Activated CD8-positive, alpha-beta memory T cell treated with anti-CD3 and anti-CD28 coated beads, Interleukin-2, amount 50 U/mL, for 4 hours (primary cell): ENCODE results near the gene ST3GAL3.
"Not testable (repeated sequence)": the region's sequence is repeated elsewhere in the genome, so short reads cannot be mapped to it uniquely, and the experiment has no call there.

ENCODE experiments used
- DNase-seq: peaks from one replicate; pipeline ENCODE4 v3.0.0-alpha.2; 2020

Gene ST3GAL3

DNA sequence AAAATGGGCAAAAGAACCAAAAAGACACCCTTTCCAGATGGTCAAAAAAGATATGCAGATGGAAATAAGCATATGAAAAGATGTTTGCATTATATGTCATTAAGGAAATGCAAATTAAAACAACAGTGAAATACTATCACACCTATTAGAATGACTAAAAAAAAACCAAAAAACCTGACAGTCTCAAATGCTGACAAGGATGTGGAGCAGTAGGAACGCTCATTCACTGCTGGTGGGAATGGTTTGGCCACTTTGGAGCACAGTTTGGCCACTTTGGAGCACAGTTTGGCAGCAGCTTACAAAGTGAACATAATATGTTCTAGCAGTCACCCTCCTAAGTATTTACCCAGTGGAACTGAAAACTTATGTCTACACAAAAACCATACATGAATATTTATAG is 121.2 kb downstream of the ST3GAL3 start:
- no peak for DNase-seq

DNA sequence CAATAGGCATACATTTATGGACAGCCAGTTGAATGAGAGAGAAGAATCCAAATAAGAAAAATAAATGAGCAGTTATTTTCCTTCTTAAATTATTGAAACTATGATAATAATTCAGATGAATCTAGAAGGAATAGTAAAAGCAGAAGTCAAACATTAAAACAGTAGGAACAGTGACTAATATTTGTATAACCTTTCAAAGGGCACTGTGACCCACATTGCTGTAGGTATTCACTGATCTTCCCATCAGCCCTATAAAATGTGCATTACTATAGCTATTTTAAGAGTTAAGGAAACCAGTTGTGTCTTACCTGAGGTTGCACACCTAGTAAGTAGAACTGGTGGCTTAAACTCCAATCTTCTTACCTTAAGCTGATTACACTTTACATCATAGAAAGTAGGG is 123.5 kb downstream of the ST3GAL3 start:
- DNase-seq = no peak

DNA sequence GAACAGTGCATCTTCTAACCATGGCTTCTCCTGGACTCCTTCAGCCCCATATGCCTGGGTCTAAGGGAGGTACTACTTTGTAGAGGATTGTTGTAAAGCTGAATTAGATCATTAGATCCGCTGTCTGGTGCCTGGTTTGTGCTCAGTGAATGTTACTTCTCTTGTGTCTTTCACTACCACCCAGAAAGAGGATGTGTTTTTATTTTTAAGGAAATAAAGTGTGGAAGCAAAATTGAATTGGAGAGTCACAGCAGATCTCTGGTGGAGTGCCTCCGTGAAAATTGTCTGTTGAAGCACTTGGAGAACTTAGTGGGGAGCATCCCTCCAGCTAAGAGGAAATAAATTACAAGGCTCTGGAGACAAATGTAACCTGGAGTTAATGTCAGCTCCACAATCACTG is 124.5 kb downstream of the ST3GAL3 start:
- DNase-seq = no peak

GRCh38 chr1:43832255-43832654 is 124.9 kb downstream of the ST3GAL3 start:
- DNase-seq = no peak

DNA sequence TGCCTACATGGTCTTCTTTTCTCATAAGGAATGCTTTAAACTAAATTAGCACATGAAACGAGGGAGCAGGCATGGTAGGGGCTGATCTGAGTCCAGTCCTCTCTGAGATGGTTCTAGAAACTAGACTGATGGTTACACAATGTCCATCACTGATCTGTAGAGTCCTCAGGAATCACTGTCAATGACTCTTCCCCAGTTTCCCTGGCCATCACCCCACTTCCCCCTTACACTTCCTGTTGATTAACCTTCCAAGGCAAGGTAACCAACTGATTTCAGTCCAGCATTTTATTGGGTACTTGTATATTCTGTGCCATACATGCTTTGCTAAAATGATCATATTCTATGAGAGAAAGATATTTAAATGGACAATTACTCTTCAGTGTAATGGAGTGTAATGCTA is 125.7 kb downstream of the ST3GAL3 start:
- DNase-seq = no peak

DNA sequence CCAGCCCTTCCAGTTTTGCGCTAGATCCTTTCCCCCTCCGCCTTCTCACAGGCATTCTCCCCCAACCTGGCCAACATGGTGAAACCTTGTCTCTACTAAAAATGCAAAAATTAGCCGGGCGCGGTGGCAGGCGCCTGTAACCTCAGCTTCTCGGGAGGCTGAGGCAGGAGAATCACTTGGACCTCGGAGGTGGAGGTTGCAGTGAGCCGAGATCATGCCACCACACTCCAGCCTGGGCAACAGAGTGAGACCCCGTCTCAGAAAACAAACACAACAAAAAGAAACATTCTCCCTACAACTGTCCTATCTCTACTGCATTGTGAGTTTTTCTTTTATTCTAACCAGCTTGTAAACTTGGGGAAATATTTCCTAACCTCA is 126.6 kb downstream of the ST3GAL3 start:
- DNase-seq = not testable (repeated sequence)

DNA sequence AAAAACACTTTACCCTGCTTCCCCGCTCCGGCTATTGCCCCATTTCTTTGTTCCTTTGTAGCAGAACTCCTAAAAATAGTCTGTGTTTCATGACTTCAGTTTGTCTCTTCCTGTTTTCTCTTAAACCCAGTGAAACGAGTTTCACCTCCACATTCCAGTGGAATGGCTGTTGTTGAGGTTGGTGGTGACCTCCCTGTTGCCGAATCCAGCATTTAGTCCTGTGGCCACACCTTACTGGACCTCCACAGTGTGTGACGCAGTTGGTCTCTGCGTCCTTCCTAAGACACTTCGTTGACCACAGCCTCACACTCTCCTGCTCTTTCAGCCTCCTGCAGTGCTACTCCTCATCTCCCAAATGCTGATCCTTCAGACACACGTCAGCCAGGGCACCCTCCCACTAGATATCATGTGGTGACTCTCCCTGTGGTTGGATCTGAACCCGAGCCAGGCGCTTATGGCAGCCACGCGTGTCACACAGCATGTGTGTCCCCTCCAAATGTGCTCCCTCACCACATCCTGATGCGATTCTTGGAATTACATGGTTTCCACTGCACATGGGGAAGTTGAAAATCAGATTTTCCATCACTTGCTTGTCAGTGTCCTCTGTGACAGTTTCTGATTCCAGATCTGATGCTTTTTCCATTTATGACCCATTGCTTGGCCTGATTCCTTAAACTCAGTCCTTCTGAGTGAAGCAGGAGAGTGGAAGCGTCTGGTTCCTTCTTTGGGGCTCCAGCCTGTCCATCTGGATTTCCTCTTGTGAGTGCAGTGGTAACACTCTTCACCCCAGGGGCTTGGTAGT is 127.1 kb downstream of the ST3GAL3 start:
- DNase-seq = no peak

GRCh38 chr1:43835082-43836021 is 128.0 kb downstream of the ST3GAL3 start:
- DNase-seq = no peak

- DNase-seq = peak; percentile 73
Observed at GRCh38 chr1:43836267-43836951, 129.1 kb downstream of the ST3GAL3 start.

DNA sequence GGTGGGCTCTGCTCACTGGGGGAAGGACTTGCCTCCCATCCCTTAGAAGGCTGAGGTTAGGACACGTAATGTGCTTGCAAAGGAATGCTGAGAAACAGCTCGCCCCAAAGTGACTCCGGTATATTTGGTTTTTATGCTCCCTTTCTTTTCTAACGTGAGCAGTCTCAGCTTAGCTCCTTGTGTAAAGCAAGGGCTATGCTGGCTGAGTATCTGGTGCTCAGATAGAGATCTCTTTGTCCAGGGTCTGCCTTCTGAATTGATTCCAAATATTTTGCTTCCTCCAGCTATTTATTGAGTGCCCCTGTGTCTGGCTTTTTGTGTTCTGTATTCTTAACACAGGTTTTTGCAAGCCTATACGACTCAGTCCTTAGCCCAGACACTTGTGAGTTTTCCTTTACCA is 131.7 kb downstream of the ST3GAL3 start:
- DNase-seq = no peak

DNA sequence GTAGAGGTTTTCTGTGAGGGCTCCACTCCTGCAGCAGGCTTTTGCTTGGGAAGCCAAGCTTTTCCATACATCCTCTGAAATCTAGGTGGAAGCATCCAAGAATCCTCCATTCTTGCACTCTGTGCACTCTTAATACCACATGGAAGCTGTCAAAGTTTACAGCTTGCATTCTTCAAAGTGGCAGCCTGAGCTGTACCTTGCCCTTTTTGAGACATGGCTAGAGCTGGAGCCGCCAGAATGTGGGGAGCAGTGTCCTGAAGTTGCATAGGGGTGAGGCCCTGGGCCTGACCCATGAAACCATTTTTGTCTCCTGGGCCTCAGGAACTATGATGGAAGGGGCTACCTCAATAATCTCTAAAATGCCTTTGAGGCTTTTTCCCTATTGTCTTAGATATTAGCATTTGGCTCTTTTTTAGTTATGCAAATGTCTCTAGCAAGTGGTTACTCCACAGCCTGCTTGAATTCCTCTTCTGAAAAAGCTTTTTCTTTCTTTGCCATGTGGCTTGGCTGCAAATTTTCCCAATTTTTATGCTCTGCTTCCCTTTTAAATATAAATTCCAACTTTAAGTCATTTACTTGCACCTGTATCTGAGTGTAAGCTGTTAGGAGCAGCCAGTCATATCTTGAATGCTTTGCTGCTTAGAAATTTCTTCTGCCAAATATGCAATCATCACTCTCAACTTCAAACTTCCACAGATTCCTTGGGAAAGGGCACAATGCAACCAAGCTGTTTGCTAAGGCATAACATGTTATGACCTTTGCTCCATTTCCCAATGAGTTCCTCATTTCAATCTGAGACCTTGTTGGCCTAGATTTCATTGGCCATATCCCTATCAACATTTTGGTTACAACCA is 134.2 kb downstream of the ST3GAL3 start:
- DNase-seq = no peak

DNA sequence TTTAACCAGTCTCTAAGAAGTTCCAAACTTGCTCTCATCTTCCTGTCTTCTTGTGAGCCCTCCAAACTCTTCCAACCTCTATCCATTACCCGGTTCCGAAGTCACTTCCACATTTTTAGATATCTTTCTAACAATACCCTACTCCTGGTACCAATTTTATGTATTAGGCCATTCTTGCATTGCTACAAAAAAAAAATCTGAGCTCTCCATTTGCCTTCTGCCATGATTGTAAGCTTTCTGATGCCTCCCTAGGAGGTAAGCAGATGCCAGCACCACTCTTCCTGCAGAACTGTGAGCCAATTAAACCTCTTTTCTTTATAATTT is 134.8 kb downstream of the ST3GAL3 start:
- no peak for DNase-seq

DNA sequence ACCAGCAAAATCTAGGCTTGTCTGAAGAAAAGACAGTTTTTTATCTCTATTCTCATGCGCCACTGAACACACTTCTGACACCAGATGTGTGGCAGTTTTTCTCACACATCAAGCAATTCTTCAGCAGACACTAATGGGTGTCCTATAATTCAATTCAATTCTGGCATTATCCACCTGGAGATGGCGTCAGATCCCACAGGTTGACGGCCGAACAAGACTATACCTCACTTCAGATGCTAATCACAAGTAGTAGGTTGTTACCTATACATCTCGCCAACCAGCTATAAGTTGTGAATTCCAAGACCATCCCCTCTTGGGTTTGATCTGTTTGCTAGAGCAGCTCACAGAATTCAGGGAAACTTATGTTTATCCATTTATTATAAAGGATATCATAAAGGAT is 136.3 kb downstream of the ST3GAL3 start:
- DNase-seq = no peak

- no peak for DNase-seq
Observed at GRCh38 chr1:43844114-43844513, 136.8 kb downstream of the ST3GAL3 start.

GRCh38 chr1:43847290-43847689 is 140.0 kb downstream of the ST3GAL3 start:
- no peak for DNase-seq

GRCh38 chr1:43847882-43848281 is 140.5 kb downstream of the ST3GAL3 start:
- DNase-seq = no peak

- DNase-seq = no peak
Observed at GRCh38 chr1:43849670-43850069, 142.3 kb downstream of the ST3GAL3 start.

DNA sequence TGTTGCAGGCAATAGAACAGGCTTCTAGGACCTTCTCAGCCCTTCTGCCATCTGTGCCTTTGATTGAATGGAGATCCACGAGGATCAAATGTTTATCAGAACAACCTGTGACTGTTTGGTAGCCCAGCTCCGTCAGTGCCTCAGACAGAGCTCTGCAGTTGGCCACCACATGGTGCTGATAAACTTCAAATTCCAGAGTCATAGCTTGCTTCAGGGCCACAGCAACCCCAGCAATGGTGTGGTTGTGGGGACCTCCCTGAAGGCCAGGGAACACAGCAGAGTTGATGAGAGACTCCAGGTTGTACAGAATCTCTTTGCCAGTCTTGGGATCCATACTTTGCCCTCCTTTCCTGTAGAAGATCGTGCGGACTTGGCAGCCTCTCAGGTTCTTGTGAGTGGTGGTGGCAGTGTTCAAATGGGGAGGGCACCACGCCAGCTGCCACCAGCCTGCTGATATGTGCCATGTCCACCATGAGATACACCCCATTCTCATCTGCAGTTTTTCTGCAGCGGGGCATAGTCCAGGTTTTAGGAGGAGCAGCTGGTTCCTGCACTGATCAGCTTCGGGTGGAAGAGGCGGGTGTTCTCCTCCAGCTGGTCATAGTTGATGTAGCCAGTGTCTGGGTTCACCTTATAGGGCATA is 143.4 kb downstream of the ST3GAL3 start:
- no peak for DNase-seq

GRCh38 chr1:43851561-43852338 is 144.4 kb downstream of the ST3GAL3 start:
- no peak for DNase-seq

DNA sequence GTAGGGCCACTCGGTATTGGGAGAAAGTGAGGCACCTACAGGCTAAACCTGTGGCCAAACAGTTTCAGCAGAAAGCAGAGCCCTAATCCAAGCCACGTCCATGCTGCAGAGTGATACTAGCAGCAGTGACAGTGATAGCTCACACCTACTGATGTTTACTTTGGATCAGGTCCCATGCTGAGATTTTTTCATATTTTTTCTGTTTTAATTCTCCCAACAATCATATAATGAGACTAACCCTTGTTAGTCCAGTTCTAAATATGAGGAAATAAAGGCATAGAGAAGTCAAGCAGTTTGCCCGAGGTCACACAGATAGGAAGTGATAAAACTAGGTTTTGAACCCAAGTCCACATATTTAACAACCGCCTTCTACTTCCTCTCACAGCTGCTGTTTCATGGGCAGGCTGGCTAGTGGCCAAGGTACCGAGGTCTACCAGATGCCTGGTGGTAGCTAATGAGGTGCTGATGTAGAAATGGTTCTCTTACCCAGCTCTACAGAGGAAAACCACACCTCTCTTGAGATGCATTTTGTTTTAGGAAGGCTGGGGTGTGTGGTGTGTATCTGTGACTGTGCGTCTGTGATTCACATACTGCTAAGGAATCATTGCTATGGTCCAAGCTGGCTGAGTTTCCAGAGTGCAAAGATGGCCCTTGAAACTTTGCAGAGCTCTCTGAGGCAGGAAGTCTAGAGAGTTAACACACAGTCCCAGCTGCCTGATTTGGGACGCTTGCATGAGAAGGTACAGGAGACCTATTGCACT is 146.0 kb downstream of the ST3GAL3 start:
- DNase-seq = peak; percentile 30

DNA sequence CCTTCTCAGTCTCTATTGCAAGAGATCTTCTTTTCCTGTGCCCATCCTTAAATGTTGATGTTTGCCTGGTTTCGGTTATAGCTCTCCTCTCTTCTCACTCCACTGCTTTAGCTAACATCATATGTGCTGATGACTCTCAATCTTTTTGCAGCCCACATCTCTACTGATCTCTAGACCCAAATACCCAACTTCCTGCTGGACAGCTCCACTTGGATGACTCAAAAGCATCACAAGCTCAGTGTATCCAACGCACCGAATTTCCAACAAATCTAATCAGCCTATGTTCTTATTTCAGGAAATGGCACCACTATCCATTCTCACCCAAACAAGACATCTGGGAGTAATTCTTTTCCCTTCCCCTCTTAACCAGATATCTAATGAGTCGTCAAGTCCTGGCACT is 147.1 kb downstream of the ST3GAL3 start:
- no peak for DNase-seq
